ENCODE measurements around the gene GALK1.

- TF ChIP-seq POLR2A (IDR thresholded peaks at IDR 0.05) = no peak
- no peak for TF ChIP-seq POLR2AphosphoS5 (IDR thresholded peaks at IDR 0.05; ENCODE audit: insufficient read depth in 1 of 2, low read depth in 1 of 2)
These were observed 4.5 kb upstream of the GALK1 start for GRCh38 chr17:75769536-75769935.
